ENCODE data around the gene OIT3. TPM values are rescaled to one million over a fixed set of nuclear protein-coding genes. Genes with fewer than 3 reads are reported as not detected.

The OIT3 gene
- total RNA-seq (ENCODE audit: unreplicated experiment): 5.5 TPM
- long read RNA-seq, partial matches to known transcripts: 0 of 3 reads
- long read RNA-seq, other reads (novel, unspliced or antisense): 0 of 3 reads

DNA sequence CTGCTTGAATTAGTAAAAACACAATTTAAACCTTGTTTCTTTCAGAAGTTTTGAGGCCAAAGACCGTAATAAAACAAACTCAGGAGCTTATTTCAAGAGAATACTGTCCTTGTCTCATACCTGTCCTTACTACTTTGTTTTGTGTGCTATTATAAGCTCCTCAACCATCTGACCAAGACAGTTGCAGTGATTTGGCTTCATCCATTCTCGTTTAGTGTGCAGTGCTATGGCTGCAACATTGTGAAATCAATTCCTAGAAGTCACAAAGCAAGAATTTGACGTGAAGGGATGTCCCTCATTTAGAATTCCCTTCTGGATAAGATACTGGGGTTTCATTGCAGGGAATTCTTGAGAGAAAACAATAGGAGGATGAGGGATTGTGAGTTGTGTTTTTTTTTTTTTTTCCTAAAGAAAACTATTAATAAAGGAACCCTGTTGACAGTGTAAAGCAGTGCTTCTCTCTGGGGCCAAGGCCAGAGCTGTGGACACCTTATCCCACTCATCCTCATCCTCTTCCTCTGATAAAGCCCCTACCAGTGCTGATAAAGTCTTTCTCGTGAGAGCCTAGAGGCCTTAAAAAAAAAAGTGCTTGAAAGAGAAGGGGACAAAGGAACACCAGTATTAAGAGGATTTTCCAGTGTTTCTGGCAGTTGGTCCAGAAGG is at the start of gene OIT3:
TSS of gene OIT3 (plus strand) at position 604 of the 663 bp plus-strand sequence. CDS start 60 bp downstream, outside the sequence.
- DNase-seq (ENCODE audit: low spot score): no peak
- TF ChIP-seq, protein P1, sequence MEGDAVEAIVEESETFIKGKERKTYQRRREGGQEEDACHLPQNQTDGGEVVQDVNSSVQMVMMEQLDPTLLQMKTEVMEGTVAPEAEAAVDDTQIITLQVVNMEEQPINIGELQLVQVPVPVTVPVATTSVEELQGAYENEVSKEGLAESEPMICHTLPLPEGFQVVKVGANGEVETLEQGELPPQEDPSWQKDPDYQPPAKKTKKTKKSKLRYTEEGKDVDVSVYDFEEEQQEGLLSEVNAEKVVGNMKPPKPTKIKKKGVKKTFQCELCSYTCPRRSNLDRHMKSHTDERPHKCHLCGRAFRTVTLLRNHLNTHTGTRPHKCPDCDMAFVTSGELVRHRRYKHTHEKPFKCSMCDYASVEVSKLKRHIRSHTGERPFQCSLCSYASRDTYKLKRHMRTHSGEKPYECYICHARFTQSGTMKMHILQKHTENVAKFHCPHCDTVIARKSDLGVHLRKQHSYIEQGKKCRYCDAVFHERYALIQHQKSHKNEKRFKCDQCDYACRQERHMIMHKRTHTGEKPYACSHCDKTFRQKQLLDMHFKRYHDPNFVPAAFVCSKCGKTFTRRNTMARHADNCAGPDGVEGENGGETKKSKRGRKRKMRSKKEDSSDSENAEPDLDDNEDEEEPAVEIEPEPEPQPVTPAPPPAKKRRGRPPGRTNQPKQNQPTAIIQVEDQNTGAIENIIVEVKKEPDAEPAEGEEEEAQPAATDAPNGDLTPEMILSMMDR (IDR thresholded peaks at IDR 0.05; ENCODE audit: unreplicated experiment): no peak
- peaks cover 15% of the 10 kb centered on the region for H3K4me1 Mint-ChIP-seq (ENCODE audit: unreplicated experiment)
- peaks cover 11% of the 10 kb centered on the region for H3K36me3 Mint-ChIP-seq (ENCODE audit: low read depth, unreplicated experiment)
- H3K27ac Mint-ChIP-seq (ENCODE audit: unreplicated experiment): peak within 1 kb of the TSS; percentile 80
- H3K9me3 Mint-ChIP-seq (ENCODE audit: unreplicated experiment): no peaks in the 10 kb centered on the region
- no peak within 1 kb of the TSS for H3K4me3 Mint-ChIP-seq (ENCODE audit: unreplicated experiment)
- H3K27me3 Mint-ChIP-seq (ENCODE audit: unreplicated experiment): no peaks in the 10 kb centered on the region

DNA sequence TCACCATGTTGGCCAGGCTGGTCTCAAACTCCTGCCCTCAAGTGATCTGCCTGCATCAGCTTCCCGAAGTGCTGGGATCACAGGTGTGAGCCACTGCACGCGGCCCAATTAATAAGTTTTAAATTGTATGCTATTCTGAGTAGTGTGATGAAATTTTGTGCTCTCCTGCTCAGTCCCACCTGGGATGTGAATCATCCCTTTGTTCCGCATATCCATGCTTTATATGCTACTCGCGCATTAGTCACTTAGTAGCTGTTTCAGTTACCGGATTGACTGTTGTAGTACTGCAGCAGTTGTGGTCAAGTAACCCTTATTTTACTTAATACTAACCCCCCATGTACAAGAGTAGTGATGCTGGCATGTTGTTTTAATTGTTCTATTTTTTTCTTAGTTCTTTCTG is 47.3 kb upstream of the OIT3 start:
- no peaks in the 10 kb centered on the region for H3K27me3 Mint-ChIP-seq (ENCODE audit: unreplicated experiment)
- no peaks in the 10 kb centered on the region for H3K4me1 Mint-ChIP-seq (ENCODE audit: unreplicated experiment)
- H3K4me3 Mint-ChIP-seq (ENCODE audit: unreplicated experiment): no peak overlapping the region
- TF ChIP-seq, protein P1 (IDR thresholded peaks at IDR 0.05; ENCODE audit: unreplicated experiment): no peak
- H3K27ac Mint-ChIP-seq (ENCODE audit: unreplicated experiment): no peak overlapping the region
- no peaks in the 10 kb centered on the region for H3K9me3 Mint-ChIP-seq (ENCODE audit: unreplicated experiment)
- peaks cover 3% of the 10 kb centered on the region for H3K36me3 Mint-ChIP-seq (ENCODE audit: low read depth, unreplicated experiment)
- DNase-seq (ENCODE audit: low spot score): no peak

GRCh38 chr10:72847681-72848080 is 45.9 kb upstream of the OIT3 start:
- H3K27me3 Mint-ChIP-seq (ENCODE audit: unreplicated experiment): peaks cover 1% of the 10 kb centered on the region
- no peaks in the 10 kb centered on the region for H3K4me1 Mint-ChIP-seq (ENCODE audit: unreplicated experiment)
- no peaks in the 10 kb centered on the region for H3K9me3 Mint-ChIP-seq (ENCODE audit: unreplicated experiment)
- TF ChIP-seq, protein P1 (IDR thresholded peaks at IDR 0.05; ENCODE audit: unreplicated experiment): no peak
- H3K27ac Mint-ChIP-seq (ENCODE audit: unreplicated experiment): no peak overlapping the region
- H3K4me3 Mint-ChIP-seq (ENCODE audit: unreplicated experiment): no peak overlapping the region
- DNase-seq (ENCODE audit: low spot score): no peak
- H3K36me3 Mint-ChIP-seq (ENCODE audit: low read depth, unreplicated experiment): peaks cover 3% of the 10 kb centered on the region

DNA sequence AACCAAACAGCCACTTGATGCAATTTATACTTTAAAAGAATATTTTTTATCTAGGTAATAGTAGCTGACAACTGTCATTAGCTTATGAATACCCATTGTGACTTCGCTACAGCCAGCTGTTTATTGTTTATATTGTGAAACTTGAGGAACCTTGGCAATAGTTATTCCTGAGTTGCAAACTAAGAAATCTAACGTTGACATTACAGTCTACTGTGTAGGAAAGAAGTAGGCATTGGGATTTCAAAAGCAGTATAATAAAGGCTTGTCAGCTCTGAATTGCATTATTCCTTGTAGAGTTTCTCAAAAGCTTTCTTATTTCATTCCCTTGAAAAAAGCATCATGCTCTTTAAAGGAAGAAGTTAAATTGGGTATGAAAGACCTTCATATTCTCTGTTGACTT is 42.7 kb upstream of the OIT3 start:
- TF ChIP-seq, protein P1 (IDR thresholded peaks at IDR 0.05; ENCODE audit: unreplicated experiment): no peak
- no peak overlapping the region for H3K27ac Mint-ChIP-seq (ENCODE audit: unreplicated experiment)
- no peak for DNase-seq (ENCODE audit: low spot score)

GRCh38 chr10:72851509-72851908 is 42.0 kb upstream of the OIT3 start:
- H3K4me3 Mint-ChIP-seq (ENCODE audit: unreplicated experiment): no peak overlapping the region
- H3K27me3 Mint-ChIP-seq (ENCODE audit: unreplicated experiment): peaks cover 1% of the 10 kb centered on the region
- H3K36me3 Mint-ChIP-seq (ENCODE audit: low read depth, unreplicated experiment): peaks cover 3% of the 10 kb centered on the region
- H3K4me1 Mint-ChIP-seq (ENCODE audit: unreplicated experiment): no peaks in the 10 kb centered on the region
- H3K9me3 Mint-ChIP-seq (ENCODE audit: unreplicated experiment): no peaks in the 10 kb centered on the region
- DNase-seq (ENCODE audit: low spot score): no peak
- TF ChIP-seq, protein P1 (IDR thresholded peaks at IDR 0.05; ENCODE audit: unreplicated experiment): no peak
- no peak overlapping the region for H3K27ac Mint-ChIP-seq (ENCODE audit: unreplicated experiment)

More for the DNA sequence above, 42.7 kb upstream of the OIT3 start:
- H3K9me3 Mint-ChIP-seq (ENCODE audit: unreplicated experiment): no peaks in the 10 kb centered on the region
- peaks cover 1% of the 10 kb centered on the region for H3K27me3 Mint-ChIP-seq (ENCODE audit: unreplicated experiment)
- H3K4me1 Mint-ChIP-seq (ENCODE audit: unreplicated experiment): no peaks in the 10 kb centered on the region
- no peak overlapping the region for H3K4me3 Mint-ChIP-seq (ENCODE audit: unreplicated experiment)
- H3K36me3 Mint-ChIP-seq (ENCODE audit: low read depth, unreplicated experiment): peaks cover 3% of the 10 kb centered on the region
